Activated CD4-positive, alpha-beta T cell treated with anti-CD3 and anti-CD28 coated beads, Interleukin-2, Interleukin-6, amounts not matched to agents 100 ng/mL and 50 ng/mL, durations not matched to agents 16 hours and 8 hours (primary cell): ENCODE results near the gene SNED1.
"Not testable (repeated sequence)": the region's sequence is repeated elsewhere in the genome, so short reads cannot be mapped to it uniquely, and the experiment has no call there.

ENCODE experiments used
- DNase-seq: peaks from one replicate; pipeline ENCODE4 v3.0.0-alpha.2; 2020

Gene SNED1

DNA sequence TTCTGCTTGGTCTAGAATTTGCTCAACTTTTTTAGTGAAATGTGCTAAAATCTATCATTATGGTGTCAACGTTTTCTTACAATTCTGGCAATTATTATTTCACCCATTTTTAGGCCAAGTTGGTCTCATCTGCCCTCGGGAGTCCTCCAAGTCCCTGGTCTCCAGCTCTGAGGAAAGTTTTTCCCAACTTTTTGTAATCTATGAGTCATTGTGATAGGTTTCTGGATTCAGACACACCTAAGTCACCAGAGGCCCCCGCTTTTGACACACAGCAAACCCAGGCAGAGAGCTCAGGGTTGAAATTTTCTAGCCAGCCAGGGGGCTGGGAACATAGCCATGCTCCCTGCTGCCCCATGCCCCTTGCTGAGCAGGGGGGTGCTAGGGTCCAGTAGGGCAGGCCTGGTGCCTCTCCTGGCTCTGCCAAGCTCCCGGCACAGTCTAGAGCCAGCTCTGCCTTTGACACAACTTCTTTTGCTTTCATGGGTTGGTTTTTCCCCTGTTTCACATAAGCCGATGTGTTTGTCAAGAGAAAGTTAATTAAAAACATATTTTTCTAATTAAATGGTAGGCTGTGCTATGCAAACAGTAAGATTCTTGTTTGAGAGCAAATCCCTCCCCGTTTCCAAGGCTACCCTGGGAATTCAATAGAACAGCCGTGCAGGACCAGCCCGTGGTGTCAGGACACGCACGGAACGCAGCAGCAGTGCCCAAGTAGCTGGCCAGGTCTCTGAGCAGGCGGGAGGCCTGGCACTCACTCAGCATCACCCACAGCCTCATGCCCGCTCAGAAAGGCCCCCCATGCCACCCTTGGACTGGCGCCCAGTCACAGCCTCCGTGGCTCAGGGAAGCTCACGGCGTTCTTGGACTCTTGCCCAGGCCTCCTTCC is 25.5 kb upstream of the SNED1 start:
- DNase-seq, result no peak

DNA sequence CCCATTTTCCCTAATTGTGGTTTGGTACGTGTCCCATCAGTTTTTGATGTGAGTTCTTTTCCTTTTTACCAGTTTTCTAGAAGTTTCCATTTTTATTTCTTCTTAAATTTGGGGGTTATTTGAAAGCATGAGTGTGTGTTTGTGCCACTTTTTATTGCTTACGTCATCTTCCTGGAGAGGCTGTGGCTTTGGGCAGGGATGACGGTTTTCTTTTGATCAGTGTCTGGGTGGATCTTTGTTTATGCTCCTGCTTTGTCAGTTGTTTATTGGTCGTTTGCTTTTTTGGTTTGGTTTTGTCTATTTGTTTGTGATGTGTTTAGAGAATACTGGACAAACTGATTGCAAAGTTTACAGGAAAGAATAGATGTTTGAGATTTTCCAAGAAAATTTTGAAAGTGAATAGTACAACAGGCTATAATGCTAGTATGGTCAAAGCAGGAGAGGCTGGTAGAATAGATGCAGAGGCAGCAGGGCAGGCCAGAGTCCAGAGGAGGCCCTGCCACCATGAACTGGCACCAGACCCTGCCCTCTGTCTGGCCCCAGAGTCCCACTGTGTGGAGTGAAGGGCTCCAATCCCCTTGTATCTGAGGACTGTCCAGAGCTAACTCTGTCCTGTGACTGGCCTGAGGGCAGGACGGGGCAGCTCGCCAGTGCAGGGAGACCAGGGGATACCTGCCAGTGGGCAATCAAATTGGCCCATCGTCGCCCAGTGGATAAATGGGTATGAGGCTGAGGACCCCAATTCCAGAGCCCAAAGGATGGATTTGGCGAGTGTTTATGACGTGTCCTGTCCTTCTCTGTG is 23.4 kb upstream of the SNED1 start:
- DNase-seq, result no peak

DNA sequence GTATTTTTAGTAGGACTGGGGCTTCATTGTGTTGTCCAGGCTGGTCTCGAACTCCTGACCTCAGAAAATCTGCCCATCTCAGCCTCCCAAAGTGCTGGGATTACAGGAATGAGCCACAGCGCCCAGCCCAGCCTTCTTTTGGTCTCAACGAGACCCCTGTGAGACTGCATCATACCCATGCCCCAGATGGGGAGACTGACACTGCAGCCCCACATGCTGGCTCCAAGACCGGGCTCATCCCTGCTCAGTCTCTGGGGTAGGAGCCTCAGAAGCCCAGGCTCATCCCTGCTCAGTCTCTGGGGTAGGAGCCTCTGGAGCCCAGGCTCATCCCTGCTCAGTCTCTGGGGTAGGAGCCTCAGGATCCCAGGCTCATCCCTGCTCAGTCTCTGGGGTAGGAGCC is 22.5 kb upstream of the SNED1 start:
- DNase-seq, result not testable (repeated sequence)

DNA sequence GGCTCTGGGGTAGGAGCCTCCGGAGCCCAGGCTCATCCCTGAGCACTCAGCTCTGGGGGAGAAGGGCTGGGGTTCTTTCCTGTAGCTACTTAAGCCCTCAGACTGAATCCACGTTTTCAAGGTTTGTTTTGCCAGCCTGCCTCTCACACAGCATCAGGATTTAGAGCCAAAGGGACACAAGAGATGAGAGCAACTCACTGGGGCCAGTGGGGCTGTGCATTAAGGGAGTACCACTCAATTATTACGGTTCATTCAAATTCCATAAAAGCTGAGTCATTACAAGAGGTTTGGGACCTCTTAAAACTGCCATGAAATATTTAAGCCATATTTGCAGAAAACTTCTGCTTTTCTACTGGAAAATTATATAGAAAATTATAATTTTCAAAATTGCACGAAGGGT is 17.1 kb upstream of the SNED1 start:
- no peak for DNase-seq

DNA sequence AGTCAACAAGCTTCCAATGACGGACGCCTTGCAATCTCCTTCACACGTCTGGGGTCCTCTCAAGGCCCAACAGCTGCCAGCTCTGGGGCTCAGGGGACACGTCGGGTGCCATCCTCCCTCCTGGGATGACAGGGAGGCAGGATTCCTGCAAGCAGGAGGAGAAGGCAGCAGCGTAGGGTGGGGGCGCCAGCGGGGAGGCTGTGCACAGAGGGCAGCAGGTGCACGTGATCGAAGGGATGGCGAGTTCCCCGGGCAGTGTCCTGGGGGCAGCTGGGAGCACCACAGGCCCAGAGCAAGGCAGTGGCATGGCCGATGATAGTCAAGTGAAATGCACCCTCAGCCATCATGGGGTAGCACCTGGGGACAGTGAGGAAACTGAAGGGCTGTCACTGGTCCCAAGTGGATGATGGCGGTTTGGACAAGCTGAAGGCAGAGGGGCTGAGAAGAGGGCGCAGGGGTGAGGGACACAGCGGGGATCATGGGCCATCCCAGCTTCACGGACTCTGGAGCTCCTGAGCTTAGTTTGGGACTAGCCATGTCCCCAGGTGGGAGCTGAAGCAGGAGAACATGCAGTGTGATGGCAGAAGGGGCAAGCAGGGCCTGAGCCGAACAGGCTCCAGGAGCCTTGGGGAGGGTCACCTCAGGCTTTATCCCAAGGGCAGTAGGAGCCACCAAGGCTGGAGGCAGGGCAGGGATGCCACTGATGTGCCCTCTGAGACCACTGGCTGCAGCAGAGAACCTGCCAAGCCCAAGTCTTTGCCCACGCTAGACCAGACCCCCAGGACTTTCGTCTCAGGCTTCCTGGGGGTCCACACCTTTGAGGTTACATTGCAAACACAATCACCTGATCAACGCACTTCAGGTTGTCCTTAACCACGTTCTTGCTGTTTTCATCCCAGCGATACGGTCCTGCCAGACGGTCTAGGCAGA is 16.3 kb upstream of the SNED1 start:
- no peak for DNase-seq

DNA sequence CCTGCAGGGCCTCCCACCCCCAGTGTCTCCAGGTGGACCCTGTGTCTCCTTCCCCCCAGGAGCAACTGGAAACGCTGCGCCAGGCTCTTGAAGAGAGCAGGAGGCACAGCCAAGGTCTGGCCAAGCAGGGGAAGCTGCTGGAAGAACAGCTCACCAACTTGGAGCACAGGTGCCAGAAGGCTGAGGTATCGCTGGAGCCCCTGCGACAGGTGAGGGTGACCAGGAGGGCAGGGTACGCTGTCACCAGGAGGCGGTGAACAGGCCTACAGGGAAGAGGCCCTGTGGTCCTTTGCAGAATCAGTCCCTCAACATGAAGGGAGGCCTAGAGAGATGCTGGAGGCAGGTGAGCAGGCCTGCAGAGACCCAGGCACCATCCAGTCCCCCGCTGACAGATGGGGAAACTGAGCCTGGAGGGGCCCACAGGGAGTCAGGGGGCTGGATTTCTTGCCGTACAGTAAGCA is 15.6 kb upstream of the SNED1 start:
- DNase-seq, result no peak

DNA sequence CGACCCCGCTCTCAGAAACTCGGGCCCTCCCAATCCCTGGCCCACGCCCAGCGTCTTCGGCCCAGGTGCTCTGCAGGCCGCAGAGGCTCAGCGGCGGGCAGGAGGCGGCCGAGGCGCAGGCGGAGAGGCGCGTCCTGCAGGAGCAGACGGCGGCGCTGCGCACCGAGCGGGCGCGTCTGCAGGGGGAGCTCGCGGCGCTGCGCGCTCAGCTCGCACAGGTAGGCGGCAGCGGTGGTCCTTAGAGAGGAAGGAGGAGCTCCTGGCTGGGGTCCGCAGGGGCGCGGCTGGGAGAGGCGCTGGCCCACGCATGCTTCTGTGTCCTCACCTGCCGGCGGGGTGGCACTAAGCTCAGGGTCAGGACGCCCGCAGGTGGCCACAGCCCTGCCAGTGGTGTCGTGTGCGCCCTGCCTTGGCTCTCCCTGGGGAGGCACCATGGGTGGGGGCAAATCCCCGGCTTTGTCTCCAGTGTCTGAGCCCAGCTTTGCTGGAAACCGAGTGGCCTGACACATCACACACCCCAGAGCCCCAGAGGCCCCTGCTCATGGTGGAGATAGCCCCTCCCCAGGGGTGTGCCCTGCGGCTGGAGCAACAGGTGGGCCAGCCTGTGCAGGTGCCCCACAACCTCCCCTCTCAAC is 14.9 kb upstream of the SNED1 start:
- DNase-seq, result peak; percentile 32

DNA sequence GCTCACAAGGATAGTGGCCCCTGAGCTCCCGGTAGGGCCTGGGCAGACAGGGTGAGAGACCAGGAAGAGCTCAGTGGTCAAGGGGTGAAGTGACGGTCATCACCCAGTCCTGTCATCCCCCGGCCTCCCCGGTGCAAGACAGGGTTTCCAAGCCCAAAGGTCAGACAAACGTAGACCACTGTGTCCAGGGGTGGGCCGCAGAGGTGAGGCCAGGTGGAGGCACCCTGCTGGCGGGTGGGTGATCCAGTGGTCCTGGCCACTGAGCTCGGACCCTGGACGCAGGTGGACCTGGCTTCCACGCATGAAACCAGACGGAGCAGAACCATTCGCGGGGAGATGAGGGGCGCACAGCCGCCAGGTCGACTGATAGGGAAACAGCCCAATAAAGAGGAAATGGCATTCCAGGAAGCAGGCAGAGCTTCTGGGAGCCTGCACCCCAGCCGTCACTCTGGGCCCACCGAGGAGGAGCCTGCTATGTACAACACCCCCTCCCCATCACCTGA is 14.4 kb upstream of the SNED1 start:
- DNase-seq, result no peak

DNA sequence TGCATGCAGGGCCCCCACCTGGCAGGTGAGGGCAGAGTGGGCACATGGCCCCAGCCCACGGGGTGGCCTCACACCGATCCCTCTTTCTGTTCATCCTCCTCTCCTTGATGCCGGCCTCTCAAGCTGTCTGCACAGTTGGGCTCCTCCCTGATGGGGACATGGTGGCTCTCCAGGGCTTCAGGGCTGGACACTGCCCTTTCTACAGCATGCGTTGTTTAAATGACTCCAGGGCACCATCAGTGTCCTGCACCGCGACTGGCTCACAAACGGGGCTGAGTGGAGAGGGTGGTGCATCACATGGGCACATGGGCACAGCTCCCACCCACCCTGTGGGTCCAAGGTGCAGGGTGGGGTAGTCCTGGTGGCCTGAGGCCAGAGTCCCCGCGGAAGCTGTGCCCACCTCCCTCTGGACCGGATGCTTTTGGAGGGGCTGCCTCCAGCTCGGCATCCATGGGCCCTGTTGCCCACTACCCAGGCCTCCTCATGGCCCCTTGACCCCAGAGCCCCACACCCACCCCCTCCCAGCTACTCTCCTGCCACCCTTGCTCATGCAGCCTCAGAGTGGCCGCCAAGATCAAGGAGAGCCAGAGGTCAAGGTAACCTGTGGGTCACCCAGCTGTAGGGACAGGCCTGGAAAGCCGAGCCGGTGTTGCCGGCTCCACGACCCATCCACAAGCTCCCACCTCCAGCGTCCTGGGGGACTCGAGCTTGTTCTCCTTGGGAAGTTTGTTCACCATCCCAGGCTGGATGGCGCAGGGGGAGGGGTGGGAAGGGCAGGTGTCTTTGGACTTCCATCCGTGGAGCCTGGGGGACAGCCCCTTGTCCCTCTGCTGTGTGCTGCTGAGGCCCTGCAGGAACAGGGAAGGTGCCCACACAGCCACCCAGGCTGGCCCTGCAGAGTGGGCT is 12.3 kb upstream of the SNED1 start:
- DNase-seq, result no peak

DNA sequence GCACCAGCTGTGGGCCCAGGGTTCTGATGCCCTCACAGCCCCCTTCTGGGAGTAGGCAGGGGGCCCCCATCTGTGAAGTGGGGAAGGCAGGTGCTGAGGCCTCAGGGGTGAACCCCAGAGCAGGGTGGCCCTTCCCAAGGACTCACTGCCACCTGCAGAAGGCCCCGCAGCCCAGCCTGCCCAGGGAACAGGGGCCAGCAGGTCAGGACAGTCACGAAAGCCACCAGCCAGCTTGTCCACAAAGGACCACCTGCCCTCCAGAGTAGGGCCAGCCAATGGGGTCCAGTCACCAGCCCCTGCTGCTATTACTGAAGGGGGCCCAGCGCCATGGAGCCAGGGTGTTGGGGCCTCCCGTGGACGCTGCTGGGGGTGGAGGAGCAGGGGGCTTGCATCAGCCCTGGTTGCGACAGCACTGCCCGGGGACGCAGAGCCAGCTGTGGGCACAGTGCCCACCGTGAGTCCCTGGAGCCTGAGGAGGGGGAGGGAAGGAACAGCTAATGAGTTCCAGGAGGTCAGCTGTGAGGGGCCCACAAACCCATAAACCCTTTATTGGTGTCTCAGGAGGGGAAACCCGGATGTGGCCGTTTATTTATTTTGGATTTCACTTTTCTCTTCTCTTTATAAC is 11.5 kb upstream of the SNED1 start:
- no peak for DNase-seq

DNA sequence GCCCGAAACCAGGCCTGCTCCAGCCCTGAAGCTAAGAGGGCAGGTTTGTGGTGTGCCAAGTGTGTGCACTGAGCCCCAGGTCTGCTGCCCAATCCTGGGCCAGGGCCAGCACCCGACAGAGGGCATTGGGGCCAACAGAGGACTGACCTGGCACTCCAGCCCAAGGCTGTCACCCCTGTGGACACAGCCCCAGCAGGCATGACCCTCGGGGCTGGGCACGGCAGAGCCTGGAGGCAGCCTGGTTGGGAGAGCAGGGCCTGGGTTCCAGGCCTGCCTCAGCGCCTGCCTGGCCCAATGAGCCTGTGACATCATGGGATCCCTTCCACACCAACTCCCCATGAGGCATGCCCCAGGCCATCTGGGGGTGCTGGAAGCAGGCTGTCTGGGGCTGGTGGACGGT is 10.8 kb upstream of the SNED1 start:
- no peak for DNase-seq

DNA sequence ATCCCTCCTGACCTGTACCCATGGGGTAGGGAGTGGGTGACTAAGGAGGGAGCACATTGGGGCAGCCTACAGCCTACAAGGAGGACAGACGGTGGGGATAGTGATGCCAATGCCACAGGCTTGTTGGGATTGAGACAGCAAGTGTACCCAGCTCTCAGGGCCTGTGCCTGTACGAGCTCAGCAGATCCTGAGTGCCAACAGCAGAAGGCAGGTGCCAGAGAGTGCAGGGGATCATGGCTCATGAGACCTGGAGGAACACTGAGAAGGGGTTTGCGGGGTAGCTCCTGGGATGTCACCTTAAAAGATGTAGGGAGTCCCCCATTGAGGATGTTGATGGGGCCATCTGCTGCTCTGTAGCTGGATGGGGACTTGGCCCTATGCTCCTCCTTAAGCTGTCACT is 10.3 kb upstream of the SNED1 start:
- DNase-seq, result no peak

DNA sequence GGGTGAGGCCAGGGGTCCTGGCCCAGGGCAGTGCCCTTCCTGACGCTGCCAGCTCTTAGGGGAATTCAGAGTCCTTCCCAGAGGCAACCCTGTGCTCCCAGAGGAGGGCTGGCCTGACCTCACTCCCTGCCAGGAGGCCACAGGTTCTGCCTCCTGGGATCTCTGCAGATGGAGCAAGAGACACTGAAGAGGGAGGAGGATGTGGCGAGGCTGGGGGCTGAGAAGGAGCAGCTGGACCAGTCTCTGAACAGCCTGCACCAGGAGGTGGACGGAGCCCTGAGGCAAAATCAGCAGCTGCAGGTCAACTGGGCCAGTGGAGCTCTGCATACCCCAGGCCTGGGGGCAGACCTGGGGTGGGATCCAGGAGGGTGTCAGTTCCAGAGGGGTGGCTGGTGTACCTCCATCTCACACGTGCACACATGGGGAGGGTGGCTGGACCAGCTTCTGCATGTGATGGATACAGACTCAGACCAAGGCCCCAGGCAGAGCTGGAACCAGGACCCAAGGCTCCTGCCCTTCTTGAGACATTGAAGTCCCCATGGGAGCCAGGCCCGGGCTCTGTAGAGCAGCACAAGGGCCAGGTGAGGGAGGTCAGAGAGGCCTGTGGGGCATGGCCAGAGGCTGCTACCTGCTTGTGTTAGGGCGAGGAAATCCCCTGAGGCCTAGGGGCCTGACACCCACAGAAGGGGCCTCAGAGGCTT is 9.7 kb upstream of the SNED1 start:
- DNase-seq, result no peak

DNA sequence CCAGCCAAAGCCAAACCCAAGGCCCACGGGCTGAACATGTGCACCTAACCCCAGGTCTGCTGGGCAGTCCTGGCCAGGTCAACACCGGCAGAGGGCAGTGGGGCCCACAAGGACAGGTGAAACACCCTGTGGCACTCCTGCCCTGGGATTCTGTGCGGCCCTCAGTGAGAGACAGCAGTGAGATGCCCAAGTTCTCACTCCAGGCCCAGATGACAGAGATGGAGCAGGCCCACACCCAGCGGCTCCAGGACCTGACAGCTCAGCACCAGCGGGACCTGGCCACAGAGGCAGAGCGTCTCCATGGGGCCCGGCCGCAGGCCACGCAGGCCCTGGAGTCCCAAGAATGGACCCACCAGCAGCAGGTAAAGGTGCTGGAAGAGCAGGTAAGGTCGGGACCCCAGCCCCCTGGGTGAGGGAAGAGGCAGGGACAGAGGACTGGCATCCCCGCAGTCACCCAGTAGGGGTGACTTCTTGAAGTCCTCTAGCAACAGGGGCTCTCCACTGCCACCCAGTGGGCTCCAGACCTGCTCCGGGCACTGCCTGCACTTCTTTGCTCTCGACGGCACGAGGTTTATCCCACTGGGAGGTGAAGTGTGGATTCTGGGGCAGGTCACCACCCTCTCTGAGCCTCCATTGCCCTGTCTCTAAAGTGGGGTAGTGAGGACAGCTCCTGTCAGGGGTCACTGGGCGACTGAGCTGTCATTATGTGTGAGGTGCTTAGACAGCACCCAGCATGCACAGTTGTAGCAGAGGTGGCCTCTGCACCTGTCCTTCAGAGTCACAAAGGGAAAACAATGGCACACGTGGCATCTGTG is 8.8 kb upstream of the SNED1 start:
- no peak for DNase-seq

DNA sequence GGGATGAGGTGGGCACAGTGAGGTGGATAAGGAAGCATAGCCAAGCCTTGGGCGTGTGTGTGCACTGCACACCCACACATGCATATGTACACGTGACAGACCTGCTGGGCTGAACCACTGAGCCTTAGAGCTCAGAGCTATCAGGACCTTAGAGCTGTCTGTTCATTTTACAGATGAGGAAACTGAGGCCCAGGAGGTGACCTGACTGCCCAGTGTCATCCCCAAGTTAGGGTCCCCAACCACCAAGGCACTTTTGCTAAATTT is 8.2 kb upstream of the SNED1 start:
- DNase-seq, result no peak

DNA sequence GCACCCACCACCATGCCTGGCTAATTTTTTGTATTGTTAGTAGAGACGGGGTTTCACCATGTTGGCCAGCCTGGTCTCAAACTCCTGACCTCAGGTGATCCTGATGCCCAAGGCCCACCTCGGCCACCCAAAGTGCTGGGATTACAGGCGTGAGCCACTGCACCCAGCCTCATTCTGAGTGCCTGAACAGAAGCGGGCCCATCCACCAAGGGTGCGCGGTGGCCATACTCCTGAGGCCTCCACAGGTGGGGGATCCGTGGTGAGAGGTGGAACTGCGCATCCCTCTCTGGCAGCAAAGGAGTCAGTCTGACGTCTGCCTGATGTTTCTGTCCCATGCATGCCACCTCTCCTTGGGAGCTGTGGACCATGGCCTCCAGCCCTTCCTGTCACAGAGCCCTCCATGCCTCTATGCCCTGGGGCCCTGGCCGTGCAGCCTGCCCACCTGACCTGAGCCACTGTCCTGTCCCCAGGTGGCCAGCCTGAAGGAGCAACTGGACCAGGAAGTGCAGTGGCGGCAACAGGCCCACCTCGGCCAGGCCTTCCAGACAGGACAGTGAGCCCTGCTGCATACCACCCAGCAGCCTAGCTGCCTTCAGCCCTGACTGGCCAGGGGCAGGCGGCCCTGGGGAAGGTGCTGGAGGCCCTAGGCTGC is 7.6 kb upstream of the SNED1 start:
- no peak for DNase-seq

DNA sequence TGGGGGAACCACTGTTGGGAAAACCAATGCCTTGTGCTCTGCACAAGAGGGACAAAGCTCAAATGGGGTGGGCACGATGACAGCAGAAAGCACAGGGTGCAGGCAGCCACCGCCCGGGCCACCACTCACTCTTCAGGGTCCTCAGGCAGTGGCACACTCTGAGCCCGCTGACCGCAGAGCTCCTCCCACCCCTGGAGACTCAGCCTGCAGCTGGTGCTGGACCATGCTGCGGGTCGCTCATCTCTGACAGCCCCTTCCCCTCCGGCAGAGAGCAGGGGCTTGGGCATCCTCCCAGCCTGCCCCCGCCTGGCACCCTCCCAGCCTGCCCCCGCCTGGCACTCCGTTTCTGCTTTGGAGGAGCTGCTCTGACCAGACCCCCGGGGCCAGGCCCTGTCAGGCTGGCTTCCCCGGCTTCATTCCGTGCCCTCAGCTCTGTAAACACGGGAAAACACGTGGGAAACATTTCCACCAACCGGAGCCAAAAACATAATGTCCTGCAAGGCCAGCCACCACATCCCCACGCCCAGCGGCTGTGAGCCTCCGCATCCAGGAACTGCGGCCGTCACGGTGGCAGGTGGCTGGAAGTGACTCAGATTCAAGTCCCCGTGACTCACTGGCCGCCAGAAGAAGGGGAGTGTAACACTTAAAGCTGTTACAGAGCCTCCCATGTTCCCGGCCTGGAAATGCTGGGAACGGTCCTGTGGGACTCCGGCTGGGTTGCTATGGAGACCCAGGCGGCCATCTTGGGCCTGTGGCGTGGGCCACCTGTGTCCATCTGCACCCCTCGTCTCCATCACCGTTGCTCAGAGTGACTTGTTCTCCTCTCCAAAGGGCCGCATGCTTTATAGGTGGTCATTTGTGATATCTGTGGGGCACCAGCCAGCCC is 6.8 kb upstream of the SNED1 start:
- DNase-seq, result no peak
